GM21723 (cell line): ENCODE measurements around the gene GBP1.
"Not testable (repeated sequence)": the region's sequence is repeated elsewhere in the genome, so short reads cannot be mapped to it uniquely, and the experiment has no call there.

Experiments
- ATAC-seq: cut with Tn5 transposase; IDR thresholded peaks from one replicate; pipeline ENCODE4 v1.9.1; 2021; ENCODE audit warnings: mild to moderate bottlenecking, moderate library complexity; ENCODE audit not compliant: unreplicated experiment

GBP1 gene

GRCh38 chr1:89022167-89022959 is 42.6 kb downstream of the GBP1 start, which contains the start of gene GBP3:
TSS of gene GBP3 (minus strand) at chr1:89022866. CDS start at chr1:89020721, 2,145 bp downstream.
- ATAC-seq, result peak; percentile 85

- ATAC-seq, result not testable (repeated sequence)
Measured at GRCh38 chr1:89018318-89018717, 46.7 kb downstream of the GBP1 start.

GRCh38 chr1:89008511-89008910 is 56.5 kb downstream of the GBP1 start:
- no peak for ATAC-seq

GRCh38 chr1:89005286-89006151 is 59.5 kb downstream of the GBP1 start:
- no peak for ATAC-seq
